ENCODE measurements around the gene CPSF4.
A peak's percentile ranks its signal among the peaks of the same experiment; 100 is the strongest.

CPSF4 gene

DNA sequence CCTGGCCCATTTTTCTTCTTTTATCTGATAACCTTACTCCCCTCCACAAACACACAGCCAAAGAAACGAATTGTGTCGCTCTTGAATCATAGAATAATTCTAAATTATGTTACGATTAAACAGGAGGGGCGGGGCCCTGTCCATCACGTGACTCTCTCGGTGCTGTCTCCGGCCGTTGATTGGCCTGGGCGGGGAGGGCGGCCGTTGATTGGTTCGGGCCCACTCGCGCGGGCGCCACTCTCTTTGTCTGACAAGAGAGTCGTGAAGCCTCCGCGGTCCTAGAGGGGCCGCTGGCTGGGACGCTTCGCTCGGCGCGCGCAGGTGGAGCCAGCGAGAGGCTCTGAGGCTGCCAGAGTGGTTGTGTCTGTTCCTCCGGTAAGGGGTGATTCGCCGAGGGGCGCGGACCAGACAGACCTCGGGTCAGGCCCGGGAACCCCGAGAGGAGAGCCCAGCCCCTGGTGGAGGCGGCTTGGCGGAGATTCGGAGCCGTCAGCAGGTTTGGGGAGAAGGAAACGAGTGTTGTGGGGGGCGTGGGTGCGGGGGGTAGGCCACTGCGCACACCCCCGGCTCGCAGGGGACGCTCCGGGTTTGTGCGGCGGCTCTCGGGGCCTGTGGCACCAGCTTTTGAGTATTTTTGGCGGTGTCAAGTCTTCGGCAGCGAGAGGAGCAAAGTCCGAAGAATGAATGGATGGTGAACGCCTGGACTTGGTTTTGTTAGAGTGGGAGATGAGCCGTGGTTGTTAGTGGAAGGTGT lies 34.0 kb downstream of the CPSF4 start, which contains the start of gene ZNF789 (continued):
- no peak for TF ChIP-seq ZNF560 (tag by site-specific recombination; IDR thresholded peaks at IDR 0.05; ENCODE audit: borderline replicate concordance)
- no peak for TF ChIP-seq ZNF529 (tag by site-specific recombination; IDR thresholded peaks at IDR 0.05; ENCODE audit: insufficient replicate concordance)
- TF ChIP-seq ZSCAN16 (tag by site-specific recombination; IDR thresholded peaks at IDR 0.05): 0 out of 2 replicates have a peak, but pooled peaks have one; percentile 66
- no peak for TF ChIP-seq ZBTB44 (tag by site-specific recombination; IDR thresholded peaks at IDR 0.05)
- TF ChIP-seq, protein P1, sequence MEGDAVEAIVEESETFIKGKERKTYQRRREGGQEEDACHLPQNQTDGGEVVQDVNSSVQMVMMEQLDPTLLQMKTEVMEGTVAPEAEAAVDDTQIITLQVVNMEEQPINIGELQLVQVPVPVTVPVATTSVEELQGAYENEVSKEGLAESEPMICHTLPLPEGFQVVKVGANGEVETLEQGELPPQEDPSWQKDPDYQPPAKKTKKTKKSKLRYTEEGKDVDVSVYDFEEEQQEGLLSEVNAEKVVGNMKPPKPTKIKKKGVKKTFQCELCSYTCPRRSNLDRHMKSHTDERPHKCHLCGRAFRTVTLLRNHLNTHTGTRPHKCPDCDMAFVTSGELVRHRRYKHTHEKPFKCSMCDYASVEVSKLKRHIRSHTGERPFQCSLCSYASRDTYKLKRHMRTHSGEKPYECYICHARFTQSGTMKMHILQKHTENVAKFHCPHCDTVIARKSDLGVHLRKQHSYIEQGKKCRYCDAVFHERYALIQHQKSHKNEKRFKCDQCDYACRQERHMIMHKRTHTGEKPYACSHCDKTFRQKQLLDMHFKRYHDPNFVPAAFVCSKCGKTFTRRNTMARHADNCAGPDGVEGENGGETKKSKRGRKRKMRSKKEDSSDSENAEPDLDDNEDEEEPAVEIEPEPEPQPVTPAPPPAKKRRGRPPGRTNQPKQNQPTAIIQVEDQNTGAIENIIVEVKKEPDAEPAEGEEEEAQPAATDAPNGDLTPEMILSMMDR (tag by site-specific recombination; IDR thresholded peaks at IDR 0.05): peak; percentile 53
- no peak for TF ChIP-seq ZNF626 (tag by site-specific recombination; IDR thresholded peaks at IDR 0.05)
- TF ChIP-seq MYNN (tag by site-specific recombination; IDR thresholded peaks at IDR 0.05; ENCODE audit: borderline replicate concordance): no peak
- TF ChIP-seq OSR2 (tag by site-specific recombination; IDR thresholded peaks at IDR 0.05): no peak
- TF ChIP-seq ZNF701 (tag by site-specific recombination; IDR thresholded peaks at IDR 0.05): no peak
- peak; percentile 66 for TF ChIP-seq SP3 (tag by site-specific recombination; IDR thresholded peaks at IDR 0.05)
- TF ChIP-seq ZNF26 (tag by site-specific recombination; IDR thresholded peaks at IDR 0.05): no peak
- 0 out of 2 replicates have a peak, but pooled peaks have one; percentile 58 for TF ChIP-seq ZNF341 (tag by site-specific recombination; IDR thresholded peaks at IDR 0.05; ENCODE audit: low read depth)
- TF ChIP-seq KLF16 (tag by site-specific recombination; IDR thresholded peaks at IDR 0.05): peak; percentile 93
- TF ChIP-seq ZNF175 (tag by site-specific recombination; IDR thresholded peaks at IDR 0.05): no peak
- TF ChIP-seq, protein P2, sequence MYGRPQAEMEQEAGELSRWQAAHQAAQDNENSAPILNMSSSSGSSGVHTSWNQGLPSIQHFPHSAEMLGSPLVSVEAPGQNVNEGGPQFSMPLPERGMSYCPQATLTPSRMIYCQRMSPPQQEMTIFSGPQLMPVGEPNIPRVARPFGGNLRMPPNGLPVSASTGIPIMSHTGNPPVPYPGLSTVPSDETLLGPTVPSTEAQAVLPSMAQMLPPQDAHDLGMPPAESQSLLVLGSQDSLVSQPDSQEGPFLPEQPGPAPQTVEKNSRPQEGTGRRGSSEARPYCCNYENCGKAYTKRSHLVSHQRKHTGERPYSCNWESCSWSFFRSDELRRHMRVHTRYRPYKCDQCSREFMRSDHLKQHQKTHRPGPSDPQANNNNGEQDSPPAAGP (tag by site-specific recombination; IDR thresholded peaks at IDR 0.05): peak; percentile 60; the same call in 1 of the 2 replicates
- TF ChIP-seq ZNF184 (tag by site-specific recombination; IDR thresholded peaks at IDR 0.05): no peak
- TF ChIP-seq, protein P3, sequence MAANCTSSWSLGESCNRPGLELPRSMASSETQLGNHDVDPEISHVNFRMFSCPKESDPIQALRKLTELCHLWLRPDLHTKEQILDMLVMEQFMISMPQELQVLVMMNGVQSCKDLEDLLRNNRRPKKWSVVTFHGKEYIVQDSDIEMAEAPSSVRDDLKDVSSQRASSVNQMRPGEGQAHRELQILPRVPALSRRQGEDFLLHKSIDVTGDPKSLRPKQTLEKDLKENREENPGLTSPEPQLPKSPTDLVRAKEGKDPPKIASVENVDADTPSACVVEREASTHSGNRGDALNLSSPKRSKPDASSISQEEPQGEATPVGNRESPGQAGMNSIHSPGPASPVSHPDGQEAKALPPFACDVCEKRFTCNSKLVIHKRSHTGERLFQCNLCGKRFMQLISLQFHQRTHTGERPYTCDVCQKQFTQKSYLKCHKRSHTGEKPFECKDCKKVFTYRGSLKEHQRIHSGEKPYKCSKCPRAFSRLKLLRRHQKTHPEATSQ (tag by site-specific recombination; IDR thresholded peaks at IDR 0.05): 0 out of 2 replicates have a peak, but pooled peaks have one; percentile 23
- TF ChIP-seq GLI4 (tag by site-specific recombination; IDR thresholded peaks at IDR 0.05): no peak
- no peak for TF ChIP-seq ZNF133 (tag by site-specific recombination; IDR thresholded peaks at IDR 0.05)
- TF ChIP-seq, protein P4, sequence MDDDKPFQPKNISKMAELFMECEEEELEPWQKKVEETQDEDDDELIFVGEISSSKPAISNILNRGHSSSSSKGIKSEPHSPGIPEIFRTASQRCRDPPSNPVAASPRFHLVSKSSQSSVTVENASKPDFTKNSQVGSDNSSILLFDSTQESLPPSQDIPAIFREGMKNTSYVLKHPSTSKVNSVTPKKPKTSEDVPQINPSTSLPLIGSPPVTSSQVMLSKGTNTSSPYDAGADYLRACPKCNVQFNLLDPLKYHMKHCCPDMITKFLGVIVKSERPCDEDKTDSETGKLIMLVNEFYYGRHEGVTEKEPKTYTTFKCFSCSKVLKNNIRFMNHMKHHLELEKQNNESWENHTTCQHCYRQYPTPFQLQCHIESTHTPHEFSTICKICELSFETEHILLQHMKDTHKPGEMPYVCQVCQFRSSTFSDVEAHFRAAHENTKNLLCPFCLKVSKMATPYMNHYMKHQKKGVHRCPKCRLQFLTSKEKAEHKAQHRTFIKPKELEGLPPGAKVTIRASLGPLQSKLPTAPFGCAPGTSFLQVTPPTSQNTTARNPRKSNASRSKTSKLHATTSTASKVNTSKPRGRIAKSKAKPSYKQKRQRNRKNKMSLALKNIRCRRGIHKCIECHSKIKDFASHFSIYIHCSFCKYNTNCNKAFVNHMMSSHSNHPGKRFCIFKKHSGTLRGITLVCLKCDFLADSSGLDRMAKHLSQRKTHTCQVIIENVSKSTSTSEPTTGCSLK (tag by site-specific recombination; IDR thresholded peaks at IDR 0.05): no peak
- no peak; the same call in 1 of the 2 replicates for TF ChIP-seq ZFP69B (tag by site-specific recombination; IDR thresholded peaks at IDR 0.05)
- peak; percentile 76 for TF ChIP-seq ZBTB26 (tag by site-specific recombination; optimal IDR thresholded peaks at IDR 0.05)
- TF ChIP-seq BCL6B (tag by site-specific recombination; IDR thresholded peaks at IDR 0.05): no peak
